Measurements from ENCODE around the gene PRKCB.

- TF ChIP-seq CTCF (conservative IDR thresholded peaks at IDR 0.05 in 1 of 2, IDR thresholded peaks at IDR 0.05 in 1 of 2; ENCODE audit: extremely low read depth in 1 of 2, insufficient read depth in 1 of 2, low read depth in 1 of 2, low read length in 2 of 2), result no peak
- TF ChIP-seq EZH2 (IDR thresholded peaks at IDR 0.05; ENCODE audit: borderline replicate concordance, low read length), result no peak
Measured at GRCh38 chr16:24135624-24136565, 300.1 kb downstream of the PRKCB start.
